ENCODE data around the gene TRIM39. TPM values are rescaled to one million over a fixed set of nuclear protein-coding genes. Genes with fewer than 3 reads are reported as not detected.

Gene TRIM39
- polyA plus RNA-seq, 1 donor from 2014 or later, result 9.2 TPM

DNA sequence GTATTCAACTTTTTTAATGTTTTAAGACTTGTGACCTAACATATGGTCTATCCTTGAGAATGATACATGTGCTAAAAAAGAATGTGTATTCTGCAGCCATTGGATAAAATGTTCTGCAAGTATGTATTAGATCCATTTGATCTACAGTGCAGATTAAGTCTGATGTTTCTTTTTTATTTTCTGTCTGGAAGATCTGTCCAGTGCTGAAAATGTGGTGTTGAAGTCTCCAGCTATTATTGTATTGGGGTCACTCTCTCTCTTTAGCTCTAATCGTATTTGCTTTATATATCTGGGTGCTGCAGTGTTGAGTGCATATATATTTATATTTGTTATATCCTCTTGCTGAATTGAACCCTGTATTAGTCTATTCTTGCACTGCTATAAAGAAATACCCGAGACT, 44.2 kb upstream of the TRIM39 start:
- no peaks in the 10 kb centered on the region for H3K27me3 ChIP-seq (ENCODE audit: insufficient read depth, low read depth, low read length)
- H3K4me2 ChIP-seq (ENCODE audit: low read length), result no peak overlapping the region
- no peaks in the 10 kb centered on the region for H3K79me2 ChIP-seq (replicated peaks; ENCODE audit: insufficient read depth, low read length)
- TF ChIP-seq EP300 (conservative IDR thresholded peaks at IDR 0.05; ENCODE audit: poor library complexity, severe bottlenecking), result no peak
- no peak for TF ChIP-seq MXI1 (conservative IDR thresholded peaks at IDR 0.05; ENCODE audit: poor library complexity, severe bottlenecking)
- no peak for TF ChIP-seq TAF1 (IDR thresholded peaks at IDR 0.05; ENCODE audit: low read depth)
- no peak for TF ChIP-seq SMC3 (conservative IDR thresholded peaks at IDR 0.05; ENCODE audit: poor library complexity)
- no peak for TF ChIP-seq POLR2AphosphoS5 (IDR thresholded peaks at IDR 0.05)
- TF ChIP-seq, protein P1, sequence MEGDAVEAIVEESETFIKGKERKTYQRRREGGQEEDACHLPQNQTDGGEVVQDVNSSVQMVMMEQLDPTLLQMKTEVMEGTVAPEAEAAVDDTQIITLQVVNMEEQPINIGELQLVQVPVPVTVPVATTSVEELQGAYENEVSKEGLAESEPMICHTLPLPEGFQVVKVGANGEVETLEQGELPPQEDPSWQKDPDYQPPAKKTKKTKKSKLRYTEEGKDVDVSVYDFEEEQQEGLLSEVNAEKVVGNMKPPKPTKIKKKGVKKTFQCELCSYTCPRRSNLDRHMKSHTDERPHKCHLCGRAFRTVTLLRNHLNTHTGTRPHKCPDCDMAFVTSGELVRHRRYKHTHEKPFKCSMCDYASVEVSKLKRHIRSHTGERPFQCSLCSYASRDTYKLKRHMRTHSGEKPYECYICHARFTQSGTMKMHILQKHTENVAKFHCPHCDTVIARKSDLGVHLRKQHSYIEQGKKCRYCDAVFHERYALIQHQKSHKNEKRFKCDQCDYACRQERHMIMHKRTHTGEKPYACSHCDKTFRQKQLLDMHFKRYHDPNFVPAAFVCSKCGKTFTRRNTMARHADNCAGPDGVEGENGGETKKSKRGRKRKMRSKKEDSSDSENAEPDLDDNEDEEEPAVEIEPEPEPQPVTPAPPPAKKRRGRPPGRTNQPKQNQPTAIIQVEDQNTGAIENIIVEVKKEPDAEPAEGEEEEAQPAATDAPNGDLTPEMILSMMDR (IDR thresholded peaks at IDR 0.05; ENCODE audit: poor library complexity, severe bottlenecking), result no peak
- no peak for TF ChIP-seq REST (IDR thresholded peaks at IDR 0.05; ENCODE audit: borderline replicate concordance)
- H3K9ac ChIP-seq (ENCODE audit: low read length), result no peak overlapping the region
- H2AFZ ChIP-seq (ENCODE audit: low read depth, low read length), result no peak overlapping the region
- H3K4me3 ChIP-seq (ENCODE audit: low read length), result no peak overlapping the region
- no peaks in the 10 kb centered on the region for H3K36me3 ChIP-seq (ENCODE audit: insufficient read depth, low read length)
- H4K20me1 ChIP-seq (ENCODE audit: insufficient read depth), result no peaks in the 10 kb centered on the region
- H3K9me2 ChIP-seq (ENCODE audit: insufficient read depth, low read length), result no peaks in the 10 kb centered on the region
- no peak overlapping the region for H3K27ac ChIP-seq (ENCODE audit: low read length)
- no peaks in the 10 kb centered on the region for H3F3A ChIP-seq (ENCODE audit: insufficient read depth, low read length, poor library complexity, severe bottlenecking)
- H3K9me3 ChIP-seq (ENCODE audit: low read length), result peaks cover 10% of the 10 kb centered on the region

DNA sequence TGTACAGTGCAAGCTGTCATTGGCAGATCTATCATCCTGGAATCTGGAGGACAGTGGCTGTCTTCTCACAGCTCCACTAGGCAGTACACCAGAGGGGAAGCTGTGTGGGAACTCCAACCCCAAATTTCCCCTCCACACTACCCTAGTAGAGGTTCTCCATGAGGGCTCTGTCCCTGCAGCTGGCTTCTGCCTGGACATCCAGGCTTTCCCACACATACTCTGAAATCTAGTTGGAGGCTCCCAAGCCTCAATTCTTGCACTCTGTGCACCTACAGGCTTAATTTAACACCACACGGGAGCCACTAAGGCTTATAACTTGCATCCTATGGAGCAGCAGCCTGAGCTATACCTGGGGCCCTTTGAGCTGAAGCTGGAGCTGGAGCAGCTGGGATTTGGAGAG, 43.0 kb upstream of the TRIM39 start:
- Histone ChIP-seq H3K36me3 (ENCODE audit: insufficient read depth, low read length) (no peaks in the 10 kb centered on the region), H3K27me3 (ENCODE audit: insufficient read depth, low read depth, low read length) (no peaks in the 10 kb centered on the region), H3K79me2 (replicated peaks; ENCODE audit: insufficient read depth, low read length) (no peaks in the 10 kb centered on the region), H3K9me3 (ENCODE audit: low read length) (peaks cover 10% of the 10 kb centered on the region), H3K9me2 (ENCODE audit: insufficient read depth, low read length) (no peaks in the 10 kb centered on the region), H3K4me3 (ENCODE audit: low read length) (no peak overlapping the region), H3K4me2 (ENCODE audit: low read length) (no peak overlapping the region), H3K27ac (ENCODE audit: low read length) (no peak overlapping the region), H3F3A (ENCODE audit: insufficient read depth, low read length, poor library complexity, severe bottlenecking) (no peaks in the 10 kb centered on the region), H4K20me1 (ENCODE audit: insufficient read depth) (no peaks in the 10 kb centered on the region), H2AFZ (ENCODE audit: low read depth, low read length) (no peak overlapping the region), H3K9ac (ENCODE audit: low read length) (no peak overlapping the region)
- no peak for TF ChIP-seq RAD21 (conservative IDR thresholded peaks at IDR 0.05)
- no peak for TF ChIP-seq TAF1 (IDR thresholded peaks at IDR 0.05; ENCODE audit: low read depth)
- TF ChIP-seq EZH2 (IDR thresholded peaks at IDR 0.05; ENCODE audit: borderline replicate concordance, insufficient read depth, low read length, poor library complexity, severe bottlenecking), result no peak
- TF ChIP-seq, protein P1 (IDR thresholded peaks at IDR 0.05; ENCODE audit: poor library complexity, severe bottlenecking), result no peak
- no peak for TF ChIP-seq EP300 (conservative IDR thresholded peaks at IDR 0.05; ENCODE audit: poor library complexity, severe bottlenecking)
- TF ChIP-seq SMC3 (conservative IDR thresholded peaks at IDR 0.05; ENCODE audit: poor library complexity), result no peak
- no peak for TF ChIP-seq REST (IDR thresholded peaks at IDR 0.05; ENCODE audit: borderline replicate concordance)
- TF ChIP-seq MXI1 (conservative IDR thresholded peaks at IDR 0.05; ENCODE audit: poor library complexity, severe bottlenecking), result no peak
- no peak for TF ChIP-seq POLR2AphosphoS5 (IDR thresholded peaks at IDR 0.05)
